ENCODE data around the gene MICAL3.

Gene MICAL3

GRCh38 chr22:17842386-17842785, 182.0 kb downstream of the MICAL3 start:
- no peak overlapping the region for H3K4me3 ChIP-seq (ENCODE audit: low read depth, low read length)
- no peak for TF ChIP-seq CTCF (IDR thresholded peaks at IDR 0.05; ENCODE audit: low read depth, low read length)

GRCh38 chr22:17841836-17842235, 182.5 kb downstream of the MICAL3 start:
- no peak for TF ChIP-seq CTCF (IDR thresholded peaks at IDR 0.05; ENCODE audit: low read depth, low read length)
- H3K4me3 ChIP-seq (ENCODE audit: low read depth, low read length) = no peak overlapping the region

GRCh38 chr22:17838180-17838865, 186.0 kb downstream of the MICAL3 start:
- no peak for TF ChIP-seq CTCF (IDR thresholded peaks at IDR 0.05; ENCODE audit: low read depth, low read length)
- no peak overlapping the region for H3K4me3 ChIP-seq (ENCODE audit: low read depth, low read length)

GRCh38 chr22:17836992-17837742, 187.2 kb downstream of the MICAL3 start:
- no peak overlapping the region for H3K4me3 ChIP-seq (ENCODE audit: low read depth, low read length)

GRCh38 chr22:17835256-17835655, 189.1 kb downstream of the MICAL3 start:
- TF ChIP-seq CTCF (IDR thresholded peaks at IDR 0.05; ENCODE audit: low read depth, low read length) = no peak
- H3K4me3 ChIP-seq (ENCODE audit: low read depth, low read length) = no peak overlapping the region

More at GRCh38 chr22:17836992-17837742, 187.2 kb downstream of the MICAL3 start:
- no peak for TF ChIP-seq CTCF (IDR thresholded peaks at IDR 0.05; ENCODE audit: low read depth, low read length)

- H3K4me3 ChIP-seq (ENCODE audit: low read depth, low read length) = no peak overlapping the region
- no peak for TF ChIP-seq CTCF (IDR thresholded peaks at IDR 0.05; ENCODE audit: low read depth, low read length)
Measured at GRCh38 chr22:17833489-17833888, 190.9 kb downstream of the MICAL3 start.

- H3K4me3 ChIP-seq (ENCODE audit: low read depth, low read length) = no peak overlapping the region
Measured at GRCh38 chr22:17832665-17833064, 191.7 kb downstream of the MICAL3 start.

More at GRCh38 chr22:17832665-17833064, 191.7 kb downstream of the MICAL3 start:
- no peak for TF ChIP-seq CTCF (IDR thresholded peaks at IDR 0.05; ENCODE audit: low read depth, low read length)

Data from WI38 (cell line).